Memory B cell (primary cell): ENCODE results near the gene TCTN2.

Experiments used
- ATAC-seq: fragments of 150-1000 bp; cut with Tn5 transposase; 2 replicates; pipeline ENCODE4 v1.10.0; 2021; ENCODE audit warnings: low read depth, mild to moderate bottlenecking, moderate library complexity
- DNase-seq, 2 donors: peaks; one replicate each; pipeline ENCODE4 v3.0.0; 2022; ENCODE audit warnings: low spot score in 2 of 2
- H3K27ac Mint-ChIP-seq: one replicate; pipeline ENCODE4 v1.8.0; 2022; ENCODE audit warnings: mild to moderate bottlenecking, moderate library complexity, mixed read lengths
- H3K27me3 Mint-ChIP-seq: one replicate; pipeline ENCODE4 v1.8.0; 2022; ENCODE audit warnings: mixed read lengths
- H3K36me3 Mint-ChIP-seq: one replicate; pipeline ENCODE4 v1.8.0; 2022; ENCODE audit warnings: mild to moderate bottlenecking, mixed read lengths
- H3K4me1 Mint-ChIP-seq: one replicate; pipeline ENCODE4 v1.8.0; 2022; ENCODE audit warnings: mixed read lengths
- H3K4me3 Mint-ChIP-seq: one replicate; pipeline ENCODE4 v1.8.0; 2022; ENCODE audit warnings: mild to moderate bottlenecking, moderate library complexity, mixed read lengths
- H3K9me3 Mint-ChIP-seq: one replicate; pipeline ENCODE4 v1.8.0; 2022; ENCODE audit warnings: mixed read lengths

The TCTN2 gene

DNA sequence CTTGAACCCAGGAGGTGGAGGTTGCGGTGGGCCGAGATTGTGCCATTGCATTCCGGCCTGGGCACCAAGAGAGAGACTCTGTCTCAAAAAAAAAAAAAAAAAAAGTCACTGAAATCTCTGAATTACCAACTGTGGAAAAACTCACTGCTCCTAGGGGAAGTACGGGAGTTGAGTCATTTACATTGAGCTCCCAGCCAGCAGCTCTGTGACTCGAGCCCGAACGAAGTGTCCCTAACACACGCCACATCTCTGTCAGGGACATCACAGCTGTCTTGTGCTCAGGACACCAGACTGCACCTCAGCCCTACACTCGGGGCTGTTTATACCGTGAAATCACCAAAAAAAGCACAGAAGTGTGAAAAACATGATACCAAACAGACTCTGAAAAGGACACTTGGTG is 62.3 kb downstream of the TCTN2 start:
- H3K9me3 Mint-ChIP-seq, result no peaks in the 10 kb centered on the region
- no peak overlapping the region for H3K4me3 Mint-ChIP-seq
- H3K36me3 Mint-ChIP-seq, result peaks cover 43% of the 10 kb centered on the region
- ATAC-seq (no peak), DNase-seq (no peak)
- peak overlapping the region; percentile 33 for H3K27ac Mint-ChIP-seq
- H3K27me3 Mint-ChIP-seq, result no peaks in the 10 kb centered on the region
- peaks cover 12% of the 10 kb centered on the region for H3K4me1 Mint-ChIP-seq

DNA sequence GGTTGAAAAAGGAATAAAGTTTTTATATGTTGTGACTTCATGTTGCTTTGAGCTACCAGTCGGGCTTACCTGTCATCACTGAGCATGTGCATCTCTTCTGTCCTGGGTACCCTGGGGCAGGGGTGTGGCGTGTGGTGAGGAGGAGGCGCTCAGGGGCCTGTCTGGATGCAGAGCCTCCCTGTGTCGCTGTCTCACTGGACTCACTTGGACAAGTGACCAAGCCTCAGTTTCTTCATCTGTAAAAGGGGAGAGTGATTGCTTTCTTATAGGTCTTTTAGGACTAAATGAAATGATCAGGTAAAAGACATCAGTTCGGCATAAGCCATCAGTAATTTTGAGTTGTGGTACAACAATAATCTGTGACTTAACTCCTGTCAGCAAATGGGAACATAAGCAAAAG is 63.4 kb downstream of the TCTN2 start:
- Mint-ChIP-seq H3K27me3 (no peaks in the 10 kb centered on the region), H3K9me3 (no peaks in the 10 kb centered on the region), H3K4me1 (peaks cover 12% of the 10 kb centered on the region), H3K36me3 (peaks cover 43% of the 10 kb centered on the region), H3K27ac (no peak overlapping the region), H3K4me3 (no peak overlapping the region)
- DNase-seq (no peak), ATAC-seq (no peak)

DNA sequence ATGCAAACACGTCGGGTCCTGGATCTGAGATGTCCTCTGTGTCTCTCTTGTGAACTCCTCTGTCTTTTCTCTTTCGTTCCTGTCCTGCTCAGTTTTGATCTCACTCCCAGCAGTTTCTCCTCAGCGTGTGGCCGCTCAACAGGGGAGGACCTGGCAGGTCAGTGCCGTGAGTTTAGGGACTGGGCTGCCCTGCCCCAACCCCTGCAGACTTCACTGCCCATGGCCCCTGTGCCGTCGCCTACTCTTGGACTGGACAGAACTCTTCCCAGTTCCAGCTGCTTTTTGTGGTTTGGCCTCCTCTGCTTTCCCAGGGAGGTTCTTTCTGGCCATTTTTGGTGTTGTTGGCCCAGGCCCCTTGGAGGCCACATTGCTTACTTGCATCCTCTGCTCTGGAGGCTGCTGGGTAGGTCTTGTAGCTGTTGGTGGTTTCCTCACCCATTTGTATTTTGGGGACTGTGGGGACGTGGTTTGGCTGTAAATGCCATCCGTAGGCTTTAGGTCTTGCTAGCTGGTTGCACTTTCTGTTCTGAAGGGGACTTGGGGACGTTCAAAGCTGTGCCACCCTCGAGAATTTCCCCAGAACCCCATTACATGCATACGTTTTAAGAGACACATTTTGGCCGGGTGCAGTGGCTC is 71.1 kb downstream of the TCTN2 start:
- Mint-ChIP-seq H3K27me3 (no peaks in the 10 kb centered on the region), H3K9me3 (no peaks in the 10 kb centered on the region), H3K27ac (peak overlapping the region; percentile 45), H3K36me3 (peaks cover 29% of the 10 kb centered on the region), H3K4me1 (peaks cover 12% of the 10 kb centered on the region), H3K4me3 (no peak overlapping the region)
- no peak for ATAC-seq
- DNase-seq, result no peak

DNA sequence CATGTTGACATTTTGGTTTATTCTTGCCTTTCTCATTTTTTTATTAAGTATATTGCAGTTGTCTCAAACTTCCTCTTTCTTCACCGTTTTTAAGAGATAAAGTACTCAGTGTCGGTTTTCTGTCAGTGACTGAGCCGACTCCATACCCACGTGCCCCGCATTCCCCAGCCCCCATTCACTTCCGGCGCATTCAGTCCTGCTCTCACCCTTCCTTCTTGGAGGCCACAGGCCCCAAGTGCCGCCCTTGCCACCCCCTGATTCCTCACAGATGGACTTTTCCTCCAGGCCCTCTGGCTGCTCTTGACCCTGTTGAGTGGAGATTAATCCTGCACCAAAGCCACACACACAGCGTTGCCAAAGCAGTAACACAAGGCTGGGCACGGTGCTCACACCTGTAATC is 72.1 kb downstream of the TCTN2 start:
- Mint-ChIP-seq H3K27me3 (no peaks in the 10 kb centered on the region), H3K4me3 (peak overlapping the region; percentile 30), H3K4me1 (peaks cover 6% of the 10 kb centered on the region), H3K27ac (peak overlapping the region; percentile 88), H3K9me3 (no peaks in the 10 kb centered on the region), H3K36me3 (peaks cover 33% of the 10 kb centered on the region)
- DNase-seq (no peak), ATAC-seq (peak; percentile 49)

DNA sequence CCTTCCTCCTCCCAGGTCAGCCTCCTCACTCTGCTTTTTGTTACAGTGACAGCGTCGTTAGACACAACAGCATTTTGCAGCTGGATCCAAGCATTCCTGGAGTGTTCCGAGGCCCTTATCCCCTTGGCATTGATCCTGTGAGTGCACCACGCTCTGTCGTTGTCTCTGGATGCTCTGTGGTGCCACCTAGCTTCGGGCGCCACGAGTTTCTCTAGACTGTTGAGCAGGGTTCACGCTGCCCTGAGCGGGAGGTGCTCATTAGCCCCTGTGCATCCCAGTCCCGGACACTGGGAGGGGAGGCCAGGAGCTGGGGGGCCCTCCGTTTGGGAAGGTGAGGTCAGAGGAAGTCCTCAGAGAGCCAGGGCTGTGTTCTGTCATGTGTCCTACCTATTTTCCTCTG is 73.9 kb downstream of the TCTN2 start:
- H3K27ac Mint-ChIP-seq, result no peak overlapping the region
- no peak overlapping the region for H3K4me3 Mint-ChIP-seq

DNA sequence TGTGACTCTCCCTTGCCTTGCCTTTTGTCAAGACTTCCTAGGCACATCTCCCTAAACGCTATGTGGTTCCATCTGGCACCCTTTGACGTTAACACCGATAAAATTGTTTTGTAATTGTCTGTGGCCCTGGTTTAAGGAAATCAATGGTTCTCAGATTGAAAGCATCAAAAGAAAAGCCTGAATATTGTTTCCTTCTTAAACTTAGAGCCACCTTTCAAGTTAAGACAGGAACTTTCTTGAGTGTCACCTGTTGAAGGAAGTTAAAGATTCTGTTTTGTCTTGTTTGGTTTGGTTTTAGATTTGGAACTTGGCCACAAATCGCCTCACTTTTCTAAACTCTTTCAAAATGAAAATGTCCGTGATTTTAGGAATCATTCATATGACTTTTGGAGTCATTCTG is 76.4 kb downstream of the TCTN2 start:
- ATAC-seq, result no peak
- no peak for DNase-seq
- H3K36me3 Mint-ChIP-seq, result peaks cover 22% of the 10 kb centered on the region
- no peak overlapping the region for H3K4me3 Mint-ChIP-seq
- H3K9me3 Mint-ChIP-seq, result no peaks in the 10 kb centered on the region
- no peak overlapping the region for H3K27ac Mint-ChIP-seq
- no peaks in the 10 kb centered on the region for H3K27me3 Mint-ChIP-seq
- H3K4me1 Mint-ChIP-seq, result peaks cover 6% of the 10 kb centered on the region

More for the DNA sequence above, 73.9 kb downstream of the TCTN2 start:
- Mint-ChIP-seq H3K27me3 (no peaks in the 10 kb centered on the region), H3K9me3 (no peaks in the 10 kb centered on the region), H3K36me3 (peaks cover 31% of the 10 kb centered on the region), H3K4me1 (peaks cover 6% of the 10 kb centered on the region)
- DNase-seq (no peak), ATAC-seq (no peak)

DNA sequence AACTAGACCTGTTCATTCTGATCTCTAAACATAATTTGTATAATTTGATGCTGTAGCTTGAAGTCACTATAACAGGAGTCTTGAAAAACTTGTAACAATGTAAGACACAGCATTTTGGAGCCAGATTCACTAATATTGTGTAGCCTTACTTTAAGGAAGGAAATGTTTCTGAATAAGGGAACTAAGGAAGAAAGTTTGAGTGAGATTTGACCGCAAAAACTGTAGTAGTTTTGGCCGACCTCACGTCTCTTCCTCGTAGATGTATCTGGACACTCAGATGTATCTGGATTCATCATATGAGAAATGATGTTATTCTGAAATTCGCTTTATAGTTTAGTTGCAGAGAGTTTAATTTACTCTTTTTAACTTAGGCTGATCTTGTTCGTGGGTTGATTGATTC is 77.2 kb downstream of the TCTN2 start:
- ATAC-seq (no peak), DNase-seq (no peak)
- Mint-ChIP-seq H3K9me3 (no peaks in the 10 kb centered on the region), H3K4me3 (no peak overlapping the region), H3K4me1 (peaks cover 3% of the 10 kb centered on the region), H3K27me3 (no peaks in the 10 kb centered on the region), H3K36me3 (peaks cover 22% of the 10 kb centered on the region), H3K27ac (peak overlapping the region; percentile 14)

DNA sequence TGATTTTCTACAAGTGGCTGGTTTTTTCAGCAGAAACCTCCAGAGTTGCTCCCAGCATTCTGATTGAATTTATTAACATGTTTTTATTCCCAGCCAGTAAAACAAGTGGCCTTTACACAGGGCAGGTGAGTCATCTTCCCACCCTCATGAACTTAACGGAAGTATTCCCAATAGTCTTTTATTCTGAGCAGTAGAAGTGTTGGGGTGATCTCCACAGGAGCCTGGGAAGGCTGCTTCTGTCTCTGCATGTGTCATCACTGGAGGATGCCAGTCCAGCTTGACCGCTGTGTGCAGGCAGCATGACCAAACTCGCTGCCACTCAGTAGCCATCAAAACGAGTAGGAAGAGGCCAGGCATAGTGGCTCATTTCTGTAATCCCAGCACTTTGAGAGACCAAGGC is 77.7 kb downstream of the TCTN2 start:
- peaks cover 22% of the 10 kb centered on the region for H3K36me3 Mint-ChIP-seq
- no peak overlapping the region for H3K4me3 Mint-ChIP-seq
- no peaks in the 10 kb centered on the region for H3K4me1 Mint-ChIP-seq
- ATAC-seq (no peak), DNase-seq (no peak)
- no peak overlapping the region for H3K27ac Mint-ChIP-seq
- H3K27me3 Mint-ChIP-seq, result no peaks in the 10 kb centered on the region
- no peaks in the 10 kb centered on the region for H3K9me3 Mint-ChIP-seq

DNA sequence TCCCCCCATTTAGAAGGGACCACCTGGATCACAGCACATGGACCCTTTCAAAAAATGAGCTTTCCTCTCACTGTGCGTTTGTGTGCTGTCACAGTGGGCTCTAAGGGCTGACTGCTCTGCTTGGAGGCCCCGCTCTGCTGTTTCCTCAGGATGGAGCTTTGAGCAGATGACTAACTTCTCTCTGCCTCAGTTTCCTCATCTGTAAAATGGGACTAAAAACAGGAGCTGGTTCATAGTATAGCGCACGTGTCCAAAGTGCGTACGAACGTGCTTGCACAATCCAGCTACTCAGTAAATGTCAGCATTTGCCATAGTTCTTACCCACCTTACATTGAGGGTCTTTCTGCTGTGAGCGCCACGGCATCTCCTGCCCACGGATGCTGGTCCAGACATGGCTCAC is 78.4 kb downstream of the TCTN2 start:
- Mint-ChIP-seq H3K27me3 (no peaks in the 10 kb centered on the region), H3K4me3 (no peak overlapping the region), H3K9me3 (no peaks in the 10 kb centered on the region), H3K27ac (no peak overlapping the region), H3K4me1 (no peaks in the 10 kb centered on the region), H3K36me3 (peaks cover 19% of the 10 kb centered on the region)
- no peak for DNase-seq
- ATAC-seq, result no peak

DNA sequence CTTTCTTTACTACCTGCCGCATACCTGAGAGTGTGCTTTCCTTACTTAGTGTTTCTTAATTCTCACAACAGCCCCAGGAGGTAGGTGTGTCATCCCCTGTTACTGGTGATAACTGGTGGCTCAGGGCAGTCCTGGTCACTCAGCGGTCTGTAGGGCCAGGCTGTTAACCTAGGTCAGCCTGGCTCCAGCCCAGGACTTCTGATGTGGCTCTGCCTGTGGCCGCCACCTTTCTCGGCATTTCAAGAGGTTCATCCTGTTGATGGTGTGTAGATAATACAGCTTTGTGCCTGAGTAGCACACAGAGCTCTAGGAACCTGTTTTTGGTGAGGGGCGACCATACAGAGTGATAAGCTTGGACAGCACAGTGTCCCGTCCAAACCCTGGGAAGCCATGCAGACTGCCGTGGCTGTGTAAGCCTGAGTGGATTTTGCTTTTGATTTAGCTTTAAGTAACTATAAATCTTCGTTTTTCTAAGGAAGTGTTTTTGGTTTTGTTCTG is 79.3 kb downstream of the TCTN2 start:
- no peaks in the 10 kb centered on the region for H3K9me3 Mint-ChIP-seq
- H3K27ac Mint-ChIP-seq, result no peak overlapping the region
- H3K4me1 Mint-ChIP-seq, result no peaks in the 10 kb centered on the region
- H3K4me3 Mint-ChIP-seq, result no peak overlapping the region
- DNase-seq (no peak), ATAC-seq (no peak)
- no peaks in the 10 kb centered on the region for H3K27me3 Mint-ChIP-seq
- H3K36me3 Mint-ChIP-seq, result peaks cover 18% of the 10 kb centered on the region

DNA sequence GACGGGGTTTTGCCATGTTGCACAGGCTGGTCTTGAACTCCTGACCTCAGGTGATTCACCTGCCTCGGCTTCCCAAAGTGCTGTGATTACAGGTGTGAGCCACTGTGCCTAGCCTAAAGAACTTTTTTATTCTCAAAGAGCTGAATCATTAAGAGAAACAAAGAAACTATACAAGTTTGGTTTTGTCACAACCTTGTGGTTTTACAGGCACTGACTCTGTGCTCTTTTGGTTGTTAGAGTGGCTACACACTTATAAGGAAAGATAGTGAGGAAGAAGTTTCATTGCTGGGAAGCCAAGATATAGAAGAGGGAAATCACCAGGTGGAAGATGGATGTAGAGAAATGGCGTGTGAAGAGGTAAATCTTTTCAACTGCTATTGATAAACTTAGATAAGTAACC is 81.1 kb downstream of the TCTN2 start:
- H3K27ac Mint-ChIP-seq, result no peak overlapping the region
- no peak for DNase-seq

DNA sequence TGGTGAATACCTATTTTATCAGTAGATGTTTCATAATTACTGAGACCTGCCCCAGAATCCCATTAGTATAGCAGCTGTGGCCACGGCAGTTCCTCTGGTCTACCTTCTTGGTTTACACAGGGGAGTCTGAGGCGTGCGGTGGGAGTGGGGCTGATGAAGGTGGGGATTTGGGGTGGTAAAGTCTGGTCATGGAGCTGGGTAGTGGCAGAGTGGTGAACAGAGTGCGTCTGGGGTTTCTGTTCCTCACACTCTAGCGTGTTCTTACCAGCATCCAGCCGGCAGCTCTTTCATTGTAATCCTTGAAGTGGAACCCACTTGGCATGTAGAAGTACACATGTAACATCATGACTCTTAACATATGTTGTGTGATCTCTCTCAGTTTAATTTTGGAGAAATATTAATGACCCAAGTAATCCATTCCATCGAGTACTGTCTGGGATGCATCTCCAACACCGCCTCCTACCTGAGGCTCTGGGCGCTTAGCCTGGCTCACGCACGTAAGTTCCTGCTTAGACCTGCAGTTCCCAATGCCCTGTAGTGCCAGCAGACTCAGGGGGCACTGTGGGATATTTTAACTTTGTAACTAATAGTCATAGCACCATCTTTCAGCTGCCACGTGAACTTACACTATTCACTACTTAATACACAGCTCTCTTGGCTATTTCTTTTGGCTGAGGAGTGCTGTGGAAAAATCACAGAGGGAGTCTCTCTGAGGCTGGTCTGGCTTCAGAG is 83.3 kb downstream of the TCTN2 start:
- no peak for ATAC-seq
- Mint-ChIP-seq H3K4me1 (no peaks in the 10 kb centered on the region), H3K4me3 (no peak overlapping the region), H3K27ac (no peak overlapping the region), H3K36me3 (peaks cover 12% of the 10 kb centered on the region), H3K27me3 (no peaks in the 10 kb centered on the region), H3K9me3 (no peaks in the 10 kb centered on the region)
- no peak for DNase-seq

More for the DNA sequence above, 81.1 kb downstream of the TCTN2 start:
- Mint-ChIP-seq H3K4me1 (no peaks in the 10 kb centered on the region), H3K4me3 (no peak overlapping the region), H3K36me3 (peaks cover 14% of the 10 kb centered on the region), H3K27me3 (no peaks in the 10 kb centered on the region), H3K9me3 (no peaks in the 10 kb centered on the region)
- no peak for ATAC-seq

DNA sequence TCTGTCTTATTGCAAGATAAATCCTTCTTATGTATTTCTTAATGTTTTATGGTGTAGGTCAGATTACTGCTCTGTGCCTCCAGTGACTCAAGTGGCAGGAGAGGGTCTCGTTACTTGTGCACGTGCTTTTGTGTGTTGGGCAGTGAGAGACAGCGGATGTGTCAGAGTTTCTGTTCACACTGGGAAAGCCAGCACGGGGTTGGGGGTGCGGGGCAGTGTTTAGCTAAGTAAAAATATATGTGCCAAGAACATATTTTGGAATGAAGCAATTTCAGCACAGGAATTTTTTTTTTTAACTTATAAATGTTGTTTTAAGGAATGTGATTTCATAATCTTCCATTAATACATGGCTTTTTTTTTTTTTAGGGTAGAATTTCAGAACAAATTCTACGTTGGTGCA is 86.6 kb downstream of the TCTN2 start:
- Mint-ChIP-seq H3K27me3 (no peaks in the 10 kb centered on the region), H3K4me1 (no peaks in the 10 kb centered on the region), H3K27ac (no peak overlapping the region), H3K4me3 (no peak overlapping the region), H3K9me3 (no peaks in the 10 kb centered on the region), H3K36me3 (peaks cover 7% of the 10 kb centered on the region)
- DNase-seq (no peak), ATAC-seq (no peak)
